ENCODE measurements around the gene TRIM38.

- no peak for TF ChIP-seq POLR2AphosphoS5 (IDR thresholded peaks at IDR 0.05; ENCODE audit: low read depth, low read length)
- TF ChIP-seq TAF1 (IDR thresholded peaks at IDR 0.05; ENCODE audit: borderline replicate concordance, insufficient read depth, low read length), result no peak
- TF ChIP-seq REST (IDR thresholded peaks at IDR 0.05; ENCODE audit: insufficient read depth in 1 of 2, low read depth in 2 of 2, low read length in 2 of 2), result no peak
Observed at GRCh38 chr6:25943887-25944286, 18.7 kb upstream of the TRIM38 start.

Measured in PFSK-1 (cell line).